Esophagus muscularis mucosa (tissue), 3 donors: ENCODE data around the gene FIS1.

Experiments used
- CTCF ChIP-seq, 3 experiments: fragments of 200-600 bp in 2 of 3; fragments of 450-650 bp in 1 of 3; sonication (generic) in 2 of 3; IDR thresholded peaks; one replicate each; pipeline ENCODE4 v1.5.1; 2017 to 2019; ENCODE audit warnings: antibody characterized with exemption in 3 of 3, mild to moderate bottlenecking in 2 of 3, moderate library complexity in 1 of 3
- POLR2A ChIP-seq: fragments of 450-650 bp; IDR thresholded peaks from one replicate; pipeline ENCODE4 v1.6.1; 2017; ENCODE audit warnings: antibody characterized with exemption, moderate library complexity, mild to moderate bottlenecking, low read depth
- POLR2AphosphoS5 ChIP-seq, 2 donors: sonication (generic); formaldehyde crosslinking; IDR thresholded peaks; one replicate each; pipeline ENCODE4 v1.6.1; 2017; ENCODE audit warnings: antibody characterized with exemption in 2 of 2

DNA sequence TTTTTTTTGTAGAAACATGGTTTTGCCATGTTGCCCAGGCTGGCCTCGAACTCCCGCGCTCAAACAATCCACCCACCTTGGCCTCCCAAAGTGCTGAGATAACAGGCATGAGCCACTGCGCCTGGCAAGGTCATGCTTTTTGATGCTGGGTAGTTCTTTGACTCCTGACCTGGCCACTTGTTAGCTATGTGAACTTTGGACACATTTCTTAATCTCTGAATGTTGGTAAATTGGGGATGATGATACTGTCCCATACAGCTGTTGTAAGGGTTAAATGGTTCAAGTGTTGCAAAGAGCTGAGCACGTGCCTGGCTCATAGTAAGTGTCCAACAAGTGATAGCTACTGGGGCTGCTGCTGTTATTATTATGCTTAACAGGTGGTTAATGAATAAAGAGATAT lies 24.6 kb downstream of the FIS1 start:
- no peak for TF ChIP-seq POLR2A
- no peak for TF ChIP-seq POLR2AphosphoS5 (IDR thresholded peaks at IDR 0.05)
- no peak for TF ChIP-seq CTCF (IDR thresholded peaks at IDR 0.05)
